Measurements from ENCODE around the gene SDCBP2. TPM values are rescaled to one million over a fixed set of nuclear protein-coding genes. Genes with fewer than 3 reads are reported as not detected.

Gene SDCBP2
- total RNA-seq, 1 experiment from 2014 or later = 1.9 TPM

DNA sequence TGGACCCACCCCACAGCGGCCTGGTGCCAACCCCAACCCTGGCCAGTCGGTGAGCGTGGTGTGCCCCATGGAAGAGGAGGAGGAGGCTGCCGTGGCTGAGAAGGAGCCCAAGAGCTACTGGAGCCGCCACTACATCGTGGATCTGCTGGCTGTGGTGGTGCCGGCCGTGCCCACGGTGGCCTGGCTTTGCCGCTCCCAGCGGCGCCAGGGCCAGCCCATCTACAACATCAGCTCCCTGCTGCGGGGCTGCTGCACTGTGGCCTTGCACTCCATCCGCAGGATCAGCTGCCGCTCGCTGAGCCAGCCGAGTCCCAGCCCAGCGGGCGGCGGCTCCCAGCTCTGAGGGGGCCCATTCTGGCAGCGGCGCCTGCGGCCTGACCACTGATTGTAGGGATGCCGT is 23.2 kb downstream of the SDCBP2 start:
- Histone ChIP-seq H3K27ac (ENCODE audit: insufficient read length, low read depth, low read length) (no peak overlapping the region), H3K56ac (ENCODE audit: insufficient read length, low read depth, low read length) (no peak overlapping the region), H2BK12ac (ENCODE audit: insufficient read length, low read depth, low read length) (no peak overlapping the region), H3K23me2 (ENCODE audit: insufficient read length, low read depth, low read length, poor library complexity, severe bottlenecking) (no peaks in the 10 kb centered on the region), H3K9ac (ENCODE audit: extremely low read depth, insufficient read length, low read length) (no peak overlapping the region), H2BK15ac (ENCODE audit: low read depth, low read length) (no peak overlapping the region), H3K14ac (ENCODE audit: insufficient read depth, low read length) (no peak overlapping the region), H3K9me3 (ENCODE audit: control insufficient read depth, low read depth, low read length) (no peaks in the 10 kb centered on the region), H2BK5ac (ENCODE audit: insufficient read length, low read length) (no peak overlapping the region), H2BK120ac (ENCODE audit: low read depth, low read length, poor library complexity, severe bottlenecking) (no peak overlapping the region), H3K4me2 (ENCODE audit: insufficient read depth, insufficient read length, low read length) (no peak overlapping the region), H4K5ac (ENCODE audit: insufficient read length, low read depth, low read length) (no peak overlapping the region), H3K27me3 (ENCODE audit: insufficient read depth, low read length) (no peaks in the 10 kb centered on the region), H3K4me1 (ENCODE audit: insufficient read depth, low read length) (no peaks in the 10 kb centered on the region; the same call in 1 of the 2 replicates), H3K23ac (ENCODE audit: insufficient read length, low read depth, low read length) (no peak overlapping the region), H4K20me1 (ENCODE audit: control insufficient read depth, insufficient read depth, insufficient read length) (no peaks in the 10 kb centered on the region), H3T11ph (ENCODE audit: low read length) (no peak overlapping the region), H3K4ac (ENCODE audit: low read depth, low read length) (no peak overlapping the region), H3K79me2 (ENCODE audit: insufficient read depth, low read length) (no peaks in the 10 kb centered on the region), H4K91ac (ENCODE audit: insufficient read length, low read depth, low read length) (no peak overlapping the region), H2AFZ (ENCODE audit: low read length) (no peak overlapping the region), H2AK5ac (ENCODE audit: insufficient read length, low read length) (no peak overlapping the region), H3K79me1 (ENCODE audit: insufficient read depth, low read depth, low read length, poor library complexity, severe bottlenecking) (no peaks in the 10 kb centered on the region), H3K18ac (ENCODE audit: insufficient read length, low read depth, low read length) (no peak overlapping the region), H2BK20ac (ENCODE audit: low read depth, low read length, poor library complexity, severe bottlenecking) (no peak overlapping the region), H4K8ac (replicated peaks; ENCODE audit: insufficient read length, low read depth, low read length) (no peak overlapping the region)
- TF ChIP-seq, protein P1, sequence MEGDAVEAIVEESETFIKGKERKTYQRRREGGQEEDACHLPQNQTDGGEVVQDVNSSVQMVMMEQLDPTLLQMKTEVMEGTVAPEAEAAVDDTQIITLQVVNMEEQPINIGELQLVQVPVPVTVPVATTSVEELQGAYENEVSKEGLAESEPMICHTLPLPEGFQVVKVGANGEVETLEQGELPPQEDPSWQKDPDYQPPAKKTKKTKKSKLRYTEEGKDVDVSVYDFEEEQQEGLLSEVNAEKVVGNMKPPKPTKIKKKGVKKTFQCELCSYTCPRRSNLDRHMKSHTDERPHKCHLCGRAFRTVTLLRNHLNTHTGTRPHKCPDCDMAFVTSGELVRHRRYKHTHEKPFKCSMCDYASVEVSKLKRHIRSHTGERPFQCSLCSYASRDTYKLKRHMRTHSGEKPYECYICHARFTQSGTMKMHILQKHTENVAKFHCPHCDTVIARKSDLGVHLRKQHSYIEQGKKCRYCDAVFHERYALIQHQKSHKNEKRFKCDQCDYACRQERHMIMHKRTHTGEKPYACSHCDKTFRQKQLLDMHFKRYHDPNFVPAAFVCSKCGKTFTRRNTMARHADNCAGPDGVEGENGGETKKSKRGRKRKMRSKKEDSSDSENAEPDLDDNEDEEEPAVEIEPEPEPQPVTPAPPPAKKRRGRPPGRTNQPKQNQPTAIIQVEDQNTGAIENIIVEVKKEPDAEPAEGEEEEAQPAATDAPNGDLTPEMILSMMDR (conservative IDR thresholded peaks at IDR 0.05) = no peak
- H3K27me3 Mint-ChIP-seq (ENCODE audit: low read depth) = no peaks in the 10 kb centered on the region
- no peaks in the 10 kb centered on the region; a peak in 1 of 7 replicates for H3K36me3 Mint-ChIP-seq (ENCODE audit: insufficient read depth in 1 of 3, low read depth in 3 of 3)
- H3K4me3 Mint-ChIP-seq = no peak overlapping the region
- no peaks in the 10 kb centered on the region for H3K9me3 Mint-ChIP-seq
- no peak for DNase-seq
- H3K27ac Mint-ChIP-seq = peak overlapping the region in 1 of 3 experiments; percentile 85; a peak in 1 of 7 replicates
- WGBS (ENCODE audit: extremely low coverage, insufficient read length, low lambda C conversion rate) = no CpG with 5 or more reads among the region's 24 CpGs
- H3K4me1 Mint-ChIP-seq = peaks cover 15 to 20% of the 10 kb centered on the region in 2 experiments

Measured in H9 (cell line).